ENCODE measurements around the gene ARMH3.
"Not testable (repeated sequence)": the region's sequence is repeated elsewhere in the genome, so short reads cannot be mapped to it uniquely, and the experiment has no call there.

Gene ARMH3

DNA sequence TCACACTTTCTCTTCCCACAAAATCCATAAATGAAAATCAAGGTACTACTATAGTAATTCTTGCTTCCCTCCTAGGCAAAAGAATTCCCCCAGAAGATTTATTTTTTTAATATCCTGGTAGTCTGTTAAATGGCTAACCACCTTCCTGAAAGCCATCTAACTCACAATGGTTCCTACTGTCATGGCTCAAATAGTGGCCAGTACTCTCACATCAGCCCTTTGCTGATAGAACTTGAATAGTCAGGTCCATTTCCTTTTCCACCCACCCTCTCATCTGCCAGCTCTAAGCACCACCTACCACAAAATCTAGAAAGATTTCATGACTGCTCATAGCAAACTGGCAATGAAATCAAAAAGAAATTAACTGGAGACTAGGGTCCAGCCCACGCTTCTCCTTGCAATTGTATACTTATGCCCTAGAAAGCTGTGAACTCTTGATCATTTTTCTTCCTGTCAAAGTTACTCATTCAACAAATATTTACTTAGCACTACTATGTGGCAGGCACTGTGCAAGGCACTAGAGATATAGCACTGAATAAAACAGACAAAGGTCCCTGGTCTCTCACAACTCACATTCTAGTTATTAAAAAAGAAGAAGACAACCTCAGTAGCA, 60.4 kb downstream of the ARMH3 start:
- H3K4me3 ChIP-seq (ENCODE audit: low read depth, low read length), result no peak overlapping the region
- DNase-seq (ENCODE audit: low read depth), result no peak

DNA sequence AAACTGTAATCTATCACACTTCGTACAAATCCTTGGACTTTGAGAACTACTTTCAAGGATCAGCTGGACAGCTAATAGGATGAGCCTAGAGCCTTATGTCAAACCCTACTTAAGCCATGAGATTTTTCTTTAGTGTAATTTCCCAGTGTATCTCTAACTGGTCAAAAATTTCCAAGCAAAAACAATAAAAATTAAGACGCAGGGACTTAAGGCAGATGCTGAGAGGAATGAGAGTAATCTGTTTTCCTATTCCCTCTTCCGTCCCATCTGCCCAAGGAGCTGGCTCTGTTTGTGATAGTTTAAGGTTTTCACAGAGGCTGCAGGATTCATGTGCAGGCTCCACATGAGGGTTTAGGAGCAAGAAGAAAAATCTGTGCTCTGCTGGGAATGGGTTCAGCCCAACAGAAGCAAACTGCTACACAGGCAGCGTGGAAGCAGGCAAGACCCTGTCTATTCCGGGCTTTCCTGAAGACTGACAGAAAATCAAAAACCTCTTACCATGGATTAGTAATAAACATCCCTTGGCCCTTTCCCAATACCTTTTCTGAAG, 62.2 kb downstream of the ARMH3 start:
- no peak for DNase-seq (ENCODE audit: low read depth)
- no peak overlapping the region for H3K4me3 ChIP-seq (ENCODE audit: low read depth, low read length)

DNA sequence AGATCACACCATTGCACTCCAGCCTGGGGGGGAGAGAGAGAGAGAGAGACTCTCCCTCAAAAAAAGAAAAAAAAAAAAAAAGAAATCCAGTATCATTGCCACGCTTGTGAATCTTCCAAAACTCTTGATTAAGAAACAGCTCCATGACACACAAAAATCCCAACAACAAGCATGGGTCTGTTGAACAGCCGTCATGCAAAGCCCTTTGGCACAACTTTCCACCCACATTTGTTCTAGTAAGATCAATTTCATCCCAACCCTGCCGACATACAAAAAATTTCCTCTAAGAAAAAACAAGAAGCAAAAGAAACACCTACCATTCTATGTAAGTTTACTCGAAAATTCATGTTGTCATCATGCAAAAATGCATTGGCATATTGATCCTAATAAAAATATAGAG, 62.8 kb downstream of the ARMH3 start:
- no peak for DNase-seq (ENCODE audit: low read depth)
- no peak overlapping the region for H3K4me3 ChIP-seq (ENCODE audit: low read depth, low read length)

DNA sequence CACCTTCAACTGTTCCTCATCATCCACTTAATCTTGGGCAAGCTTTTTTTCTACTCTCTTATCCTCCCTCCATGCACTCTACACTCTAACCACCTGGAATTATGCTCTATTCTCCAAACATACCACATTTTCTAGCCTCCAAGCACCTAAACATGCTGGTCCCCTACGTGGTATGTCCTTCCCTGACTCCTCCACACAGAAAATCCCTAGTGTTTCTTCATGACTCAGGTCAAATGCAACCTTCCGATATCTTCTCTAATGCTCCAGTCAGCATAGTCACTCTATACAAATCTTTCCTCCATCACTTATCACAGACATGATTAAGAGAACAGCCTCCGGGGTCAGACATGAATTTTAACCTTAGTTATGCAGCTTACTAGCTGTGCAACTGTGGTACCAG, 68.8 kb downstream of the ARMH3 start:
- H3K4me3 ChIP-seq (ENCODE audit: low read depth, low read length), result no peak overlapping the region
- DNase-seq (ENCODE audit: low read depth), result no peak

DNA sequence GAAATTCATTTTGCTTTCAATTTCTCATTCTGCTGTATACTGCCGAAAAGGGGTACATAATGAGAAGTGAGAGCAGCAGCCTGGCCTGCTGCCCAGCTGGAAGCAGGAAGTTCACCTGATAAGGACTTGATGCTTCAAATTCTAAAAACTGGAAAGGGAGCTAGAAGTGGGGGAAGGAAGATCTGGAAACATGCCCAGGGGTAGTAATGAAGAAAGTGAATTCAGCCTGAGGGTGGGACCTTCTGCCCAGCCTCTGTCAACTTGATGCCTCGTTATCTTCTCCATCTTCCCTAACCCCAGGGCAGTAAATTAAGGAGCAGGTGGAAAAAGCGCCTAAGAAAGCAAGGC, 69.4 kb downstream of the ARMH3 start:
- DNase-seq (ENCODE audit: low read depth), result no peak
- no peak overlapping the region for H3K4me3 ChIP-seq (ENCODE audit: low read depth, low read length)

DNA sequence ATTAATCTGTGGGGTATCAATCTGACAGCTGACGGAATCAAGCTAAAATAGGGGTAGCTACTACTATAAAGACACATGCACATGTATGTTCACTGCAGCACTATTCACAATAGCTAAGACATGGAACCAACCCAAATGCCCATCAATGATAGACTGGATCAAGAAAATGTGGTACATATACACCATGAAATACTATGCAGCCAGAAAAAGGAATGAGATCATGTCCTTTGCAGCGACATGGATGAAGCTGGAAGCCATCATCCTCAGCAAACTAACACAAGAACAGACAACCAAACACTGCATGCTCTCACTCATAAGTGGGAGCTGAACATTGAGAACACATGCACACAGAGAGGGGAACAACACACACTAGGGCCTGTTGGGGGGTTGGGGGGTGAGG, 75.3 kb downstream of the ARMH3 start:
- H3K4me3 ChIP-seq (ENCODE audit: low read depth, low read length); DNase-seq (ENCODE audit: low read depth): not testable (repeated sequence)

DNA sequence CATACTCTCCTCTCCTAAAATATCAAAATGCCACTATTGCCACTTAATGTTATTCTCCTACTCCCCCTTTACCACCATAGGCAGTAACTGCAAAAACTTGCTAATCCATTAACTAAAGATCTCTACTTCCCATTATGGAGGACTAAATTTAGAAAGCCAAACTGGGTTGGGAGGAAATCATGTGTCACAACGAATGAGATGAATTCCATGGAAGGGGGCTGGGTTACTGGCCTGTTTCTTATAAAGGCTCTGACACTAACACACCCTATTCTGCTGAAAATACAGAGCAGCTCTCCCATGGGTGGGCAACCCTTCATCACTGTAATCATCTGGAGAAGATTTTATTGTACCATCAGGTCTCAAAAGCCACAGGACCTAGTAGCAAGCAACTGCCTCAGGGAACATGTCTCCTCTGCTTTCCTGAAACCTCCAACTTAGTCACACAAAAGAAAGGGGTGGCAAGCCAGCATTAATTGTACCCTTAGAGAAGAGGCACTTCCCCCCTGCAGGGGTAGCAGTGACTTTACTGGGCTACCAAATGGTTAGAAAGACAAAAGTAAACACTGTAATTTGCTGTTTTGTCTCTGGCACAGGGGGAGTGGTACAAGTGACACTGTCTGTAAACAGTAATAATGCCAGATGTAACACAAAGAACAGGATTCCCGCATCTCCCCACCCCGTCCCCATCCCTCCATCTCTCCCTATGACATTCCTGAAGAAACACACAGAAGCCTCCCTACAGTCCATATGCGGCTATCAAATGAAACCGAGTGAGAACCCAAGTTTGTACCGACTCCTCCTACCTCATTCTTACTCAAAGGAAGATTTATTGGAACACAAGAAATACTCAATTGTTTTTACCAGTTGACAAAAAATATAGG, 81.6 kb downstream of the ARMH3 start:
- no peak overlapping the region for H3K4me3 ChIP-seq (ENCODE audit: low read depth, low read length)
- no peak for DNase-seq (ENCODE audit: low read depth)

DNA sequence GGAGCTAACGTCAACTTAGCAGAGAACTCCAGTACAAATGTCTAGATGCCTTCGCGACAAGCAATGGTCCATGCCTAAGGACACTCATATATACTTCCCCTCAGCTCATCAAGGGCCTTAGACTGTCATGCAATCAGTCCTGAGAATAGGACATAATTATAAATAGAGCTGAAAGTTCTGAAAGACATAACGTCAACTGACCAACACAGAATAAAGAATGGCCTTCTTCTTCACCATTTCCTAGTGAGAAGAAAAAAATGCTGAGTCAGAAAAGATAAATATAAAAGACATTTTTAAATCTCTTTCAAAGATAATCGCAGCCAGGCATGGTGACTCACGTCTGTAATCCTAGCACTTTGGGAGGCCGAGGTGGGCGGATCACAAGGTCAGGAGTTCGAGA, 83.2 kb downstream of the ARMH3 start:
- H3K4me3 ChIP-seq (ENCODE audit: low read depth, low read length), result no peak overlapping the region
- DNase-seq (ENCODE audit: low read depth), result no peak

DNA sequence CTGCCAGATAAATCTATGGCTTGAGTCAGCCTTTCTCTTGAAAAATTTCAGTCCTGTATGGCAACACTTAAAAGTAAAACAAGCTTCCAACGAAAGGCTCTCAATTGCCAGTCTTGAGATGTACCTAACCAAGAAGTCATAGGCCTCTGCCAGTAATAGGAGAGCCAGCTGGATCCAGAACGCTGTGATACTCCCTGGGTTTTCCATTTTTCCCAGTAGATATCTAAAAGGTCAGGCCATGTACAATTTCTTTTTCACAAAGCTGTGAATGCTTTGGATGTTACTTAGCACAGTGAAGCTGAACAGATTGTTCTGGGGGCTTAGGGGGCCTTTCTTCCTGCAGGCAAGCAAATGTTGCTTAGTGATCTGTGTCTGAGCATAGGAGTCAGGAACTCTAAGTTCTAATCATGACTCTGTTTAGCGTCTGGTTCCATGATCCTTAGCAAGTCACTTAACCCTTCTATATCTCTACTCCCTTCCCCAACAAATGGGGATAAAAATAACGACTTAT, 86.5 kb downstream of the ARMH3 start:
- DNase-seq (ENCODE audit: low read depth), result no peak
- no peak overlapping the region for H3K4me3 ChIP-seq (ENCODE audit: low read depth, low read length)

DNA sequence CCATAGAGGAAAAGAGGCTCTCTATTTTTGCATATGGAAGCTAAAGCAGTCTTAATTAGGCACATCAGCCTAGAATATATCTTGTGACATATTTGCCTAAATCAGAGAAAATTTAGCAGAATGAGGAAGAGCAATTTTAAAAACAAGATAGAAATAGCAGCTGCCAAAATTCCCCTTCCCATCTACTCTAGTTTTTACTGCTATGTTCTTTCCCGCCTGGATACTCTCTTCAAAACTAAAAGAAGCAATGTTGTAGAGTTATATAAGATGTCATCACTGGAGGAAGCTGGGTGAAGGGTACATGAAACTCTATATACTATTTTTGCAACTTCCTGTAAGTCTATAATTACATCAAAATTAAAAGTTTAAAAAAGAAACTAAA, 87.0 kb downstream of the ARMH3 start:
- no peak for DNase-seq (ENCODE audit: low read depth)
- H3K4me3 ChIP-seq (ENCODE audit: low read depth, low read length), result no peak overlapping the region

DNA sequence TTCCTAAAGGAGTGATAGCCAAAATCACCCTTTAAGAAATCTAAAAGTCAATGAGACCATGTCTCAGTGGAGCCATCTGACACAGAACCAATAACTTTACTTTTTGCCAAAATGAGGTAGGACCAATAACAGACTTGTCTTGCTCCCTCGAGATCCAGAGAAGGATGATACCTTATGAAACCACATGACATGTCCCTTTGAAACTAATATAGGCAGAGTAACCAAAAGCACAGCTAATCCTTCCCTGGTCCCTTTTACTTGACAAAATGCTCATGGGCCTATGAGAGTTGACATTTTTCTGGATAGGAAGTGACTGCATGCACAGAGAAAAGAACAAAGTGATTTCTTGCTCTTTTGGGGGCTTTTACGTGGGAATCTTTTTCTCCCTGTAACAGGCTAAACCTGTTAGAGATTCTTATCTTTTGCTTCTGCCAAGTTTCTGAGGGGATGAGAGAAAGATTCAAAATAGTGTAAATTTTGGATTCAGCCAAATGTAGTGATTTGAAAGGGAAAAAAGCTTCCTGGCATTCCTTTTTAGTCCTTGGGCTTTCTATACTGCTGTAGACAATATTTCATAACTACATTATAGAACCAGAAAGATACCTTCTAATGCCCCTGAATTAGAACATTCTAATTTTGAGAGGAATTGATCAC, 87.6 kb downstream of the ARMH3 start:
- no peak overlapping the region for H3K4me3 ChIP-seq (ENCODE audit: low read depth, low read length)
- no peak for DNase-seq (ENCODE audit: low read depth)

DNA sequence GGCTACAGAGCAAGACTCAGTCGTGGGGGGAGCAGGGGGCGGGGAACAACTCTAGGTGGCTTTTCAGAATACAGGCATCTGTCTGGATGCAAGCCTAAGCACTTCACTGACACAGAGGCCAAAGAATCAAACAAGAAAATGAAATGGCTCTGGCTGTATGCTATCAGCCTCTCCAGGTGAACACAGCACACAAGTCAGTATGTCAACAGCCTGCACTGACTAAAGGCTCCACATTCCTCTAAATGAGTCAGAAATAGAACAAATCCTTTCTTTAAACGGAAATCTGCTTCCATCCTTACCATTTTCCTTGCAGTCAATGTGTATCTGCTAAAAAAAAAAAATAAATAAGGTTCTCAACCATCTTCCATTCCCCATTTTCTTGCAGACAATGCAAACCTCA, 88.3 kb downstream of the ARMH3 start:
- DNase-seq (ENCODE audit: low read depth), result no peak
- no peak overlapping the region for H3K4me3 ChIP-seq (ENCODE audit: low read depth, low read length)

DNA sequence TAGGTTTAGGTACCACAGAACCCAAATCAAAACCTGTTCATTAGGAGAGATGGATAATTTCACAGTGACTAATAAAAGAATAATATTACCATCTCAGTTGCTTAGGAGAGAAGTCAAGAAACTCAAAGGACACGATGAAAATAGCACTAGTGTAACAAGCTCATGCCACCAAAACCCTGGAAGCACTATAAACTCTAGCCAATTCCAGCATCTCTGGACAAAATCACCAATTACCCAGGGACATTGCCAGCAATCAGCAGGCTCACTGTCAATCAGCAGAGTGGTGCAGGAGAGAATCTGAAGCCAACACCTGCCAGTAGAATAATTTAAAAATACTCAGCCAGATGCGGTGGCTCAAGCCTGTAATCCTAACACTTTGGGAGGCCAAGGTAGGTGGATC, 88.9 kb downstream of the ARMH3 start:
- DNase-seq (ENCODE audit: low read depth), result no peak
- H3K4me3 ChIP-seq (ENCODE audit: low read depth, low read length), result no peak overlapping the region

DNA sequence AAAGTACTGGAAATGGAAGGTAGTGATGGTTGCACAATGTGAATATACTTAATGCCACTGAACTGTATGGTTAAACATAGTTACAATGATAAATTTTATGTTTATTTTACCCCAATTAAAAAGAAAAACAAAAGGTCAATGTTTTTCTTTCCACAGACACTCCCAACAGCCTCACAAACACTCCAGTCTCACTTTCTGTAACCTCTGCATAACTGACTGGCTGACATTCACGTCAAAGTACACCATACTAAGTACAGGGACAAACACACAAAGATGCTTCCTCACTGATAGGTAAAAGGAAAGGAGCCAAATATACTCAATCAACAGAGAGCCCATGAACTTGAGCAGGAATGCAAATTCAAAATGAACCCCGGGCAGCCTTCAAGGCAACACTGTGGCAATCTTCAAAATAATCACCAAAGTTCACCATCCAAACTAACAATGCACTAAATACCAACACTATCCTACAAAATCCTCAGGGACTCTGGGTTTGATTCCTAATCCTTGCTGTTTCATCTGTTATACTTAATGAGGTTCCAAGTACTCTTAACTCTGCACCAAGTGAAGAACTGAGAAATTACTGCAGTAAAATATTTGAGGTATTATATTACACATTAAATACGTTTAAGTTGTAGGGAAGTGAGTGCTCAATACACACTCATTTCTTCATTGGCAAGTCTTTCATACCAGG, 90.8 kb downstream of the ARMH3 start:
- no peak overlapping the region for H3K4me3 ChIP-seq (ENCODE audit: low read depth, low read length)

DNA sequence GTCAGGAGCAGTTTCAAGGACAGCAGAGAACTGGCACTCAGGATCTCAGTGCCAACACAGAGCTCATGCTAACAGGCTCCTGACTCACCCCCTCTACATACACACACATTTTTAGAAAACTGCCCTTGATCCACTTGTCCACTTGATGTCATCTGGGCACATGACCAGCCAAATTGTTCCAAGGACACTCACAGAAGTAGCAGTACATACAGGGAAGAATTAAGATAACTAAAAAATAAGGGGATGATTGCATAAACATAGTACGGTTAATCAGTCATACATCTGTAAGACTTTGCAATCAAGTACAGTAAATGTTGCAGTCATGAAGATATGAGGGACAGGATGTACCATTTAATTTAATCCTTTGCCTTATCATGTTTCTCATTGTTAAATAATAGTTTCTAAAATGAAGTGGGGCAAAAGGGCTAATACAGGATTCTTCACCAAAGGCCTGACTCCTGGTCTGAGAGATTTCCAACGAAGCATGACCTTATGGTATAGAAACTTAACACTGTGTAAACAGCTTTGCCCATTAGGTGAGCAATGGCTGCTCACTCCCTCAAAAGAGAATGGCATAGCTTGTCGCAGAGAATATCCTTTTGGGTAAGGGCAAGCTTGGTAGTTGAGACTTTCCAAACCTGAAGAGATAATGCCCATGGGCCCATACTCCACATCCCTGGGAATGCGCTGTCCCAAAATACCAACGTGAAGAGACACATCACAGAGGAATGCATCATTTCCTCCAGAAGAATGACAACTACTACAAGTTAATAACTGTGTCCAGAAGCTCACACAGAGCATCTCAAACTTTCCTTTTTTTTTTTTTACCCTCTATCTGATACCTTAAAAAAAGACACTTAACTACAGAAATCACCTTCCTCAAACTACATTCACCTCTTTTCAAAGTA, 94.1 kb downstream of the ARMH3 start:
- no peak for DNase-seq (ENCODE audit: low read depth)
- H3K4me3 ChIP-seq (ENCODE audit: low read depth, low read length), result no peak overlapping the region

More for the DNA sequence above, 90.8 kb downstream of the ARMH3 start:
- no peak for DNase-seq (ENCODE audit: low read depth)

DNA sequence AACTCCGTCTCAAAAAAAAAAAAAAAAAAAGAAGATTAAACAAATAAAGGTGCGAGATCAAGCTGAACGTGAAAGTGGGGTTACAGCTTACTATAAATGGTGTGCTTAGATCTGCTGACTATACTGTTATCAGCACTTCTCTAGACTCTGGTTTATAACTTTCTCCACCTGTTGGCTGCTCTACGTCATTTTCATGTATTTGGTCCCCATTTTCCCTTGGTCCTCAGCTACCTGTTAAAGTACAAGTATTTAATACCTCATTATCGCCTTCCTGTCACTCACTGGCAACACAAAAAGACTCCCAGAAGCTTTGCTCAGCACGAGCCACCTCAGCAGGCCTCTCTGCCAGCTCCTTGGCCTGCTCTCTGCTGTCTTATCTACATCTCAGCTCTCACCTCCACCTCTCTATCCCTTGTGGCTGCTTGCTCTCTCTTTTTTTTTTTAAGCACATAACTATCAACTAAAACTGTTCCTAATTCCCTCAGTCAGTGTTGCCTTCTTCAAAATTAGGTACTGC, 95.0 kb downstream of the ARMH3 start:
- DNase-seq (ENCODE audit: low read depth), result no peak
- H3K4me3 ChIP-seq (ENCODE audit: low read depth, low read length), result no peak overlapping the region

DNA sequence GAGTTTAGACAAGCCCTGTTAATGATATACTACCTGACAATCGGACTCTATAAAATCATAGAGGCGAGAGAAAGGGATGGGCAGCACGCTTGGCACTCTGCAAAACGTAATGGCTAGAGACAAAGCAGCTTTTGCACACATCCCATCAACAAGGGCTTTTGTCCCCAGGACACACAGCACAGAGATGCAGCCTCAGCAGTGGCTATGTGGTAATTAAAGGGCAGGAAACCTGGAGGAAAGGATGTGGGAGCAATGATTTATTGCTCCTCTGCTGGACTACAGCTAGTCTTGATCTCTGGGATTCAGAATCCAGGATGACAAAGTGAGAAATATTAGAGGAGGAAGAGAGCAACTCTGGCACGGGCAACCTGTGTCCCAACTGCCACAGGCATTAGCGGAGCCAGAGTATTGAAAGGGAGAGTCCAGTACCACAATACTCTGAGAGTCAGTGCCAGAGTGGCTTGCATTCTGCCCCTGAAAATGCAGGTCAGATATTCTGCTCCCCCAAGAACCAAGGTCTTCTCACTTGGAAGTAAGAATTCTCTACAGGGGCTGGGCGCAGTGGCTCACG, 96.5 kb downstream of the ARMH3 start:
- DNase-seq (ENCODE audit: low read depth), result no peak
- no peak overlapping the region for H3K4me3 ChIP-seq (ENCODE audit: low read depth, low read length)

DNA sequence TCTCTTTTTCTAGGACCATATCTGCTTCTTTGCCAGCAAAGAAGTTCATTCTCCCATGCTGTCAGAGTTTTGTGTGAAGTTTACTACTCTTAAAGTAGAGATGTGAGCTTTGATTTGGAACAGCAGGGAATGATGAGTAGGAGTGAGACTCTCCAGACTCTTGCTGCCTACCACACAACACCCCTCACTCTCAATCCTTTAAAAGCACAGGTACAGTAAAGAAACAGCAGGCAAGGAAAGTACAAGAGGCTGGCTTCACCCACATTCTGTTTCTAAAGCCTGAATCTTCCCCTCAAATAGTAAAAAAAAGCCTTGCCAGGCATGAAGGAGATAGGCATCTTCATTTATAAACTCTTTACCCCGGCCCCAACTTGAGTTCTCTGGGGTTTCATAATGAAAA, 97.3 kb downstream of the ARMH3 start:
- no peak overlapping the region for H3K4me3 ChIP-seq (ENCODE audit: low read depth, low read length)

More for the DNA sequence above, 97.3 kb downstream of the ARMH3 start:
- DNase-seq (ENCODE audit: low read depth), result no peak
